H1 (cell line): ENCODE results near the gene GGCX. TPM values are rescaled to one million over a fixed set of nuclear protein-coding genes. Genes with fewer than 3 reads are reported as not detected.

Experiments used
- CBX5 ChIP-seq: fragments of 300-800, 300-1000 bp; sonication (generic); IDR thresholded peaks from 2 replicates; pipeline ENCODE4 v1.7.1; 2016; ENCODE audit warnings: antibody characterized with exemption, low read length, low read depth
- CTCF ChIP-seq, 3 experiments: IDR thresholded peaks; 1 replicate in 2 of 3; 2 replicates in 1 of 3; pipeline versions ENCODE4 v1.5.1 to v1.6.1; 2011; ENCODE audit warnings: low read length in 3 of 3, mild to moderate bottlenecking in 3 of 3, inconsistent platforms in 2 of 3, low read depth in 1 of 3, moderate library complexity in 1 of 3; ENCODE audit not compliant: insufficient read depth in 1 of 3; ENCODE audit errors: control extremely low read depth in 1 of 3
- SAP30 ChIP-seq: fragments of 300-600 bp; sonication (generic); IDR thresholded peaks from 2 replicates; pipeline ENCODE4 v1.7.1; 2012; ENCODE audit warnings: low read length, moderate library complexity, mild to moderate bottlenecking, inconsistent platforms; ENCODE audit not compliant: insufficient read depth, insufficient replicate concordance
- SIN3A ChIP-seq, 2 experiments: IDR thresholded peaks in 1 of 2; conservative IDR thresholded peaks in 1 of 2; 2 replicates each; pipeline ENCODE4 v1.6.1; 2011 to 2012; ENCODE audit warnings: low read length in 2 of 2, improper control_type of control experiment in 1 of 2, low read depth in 1 of 2, mild to moderate bottlenecking in 1 of 2
- SP4 ChIP-seq: IDR thresholded peaks from 2 replicates; pipeline ENCODE4 v1.6.1; 2012; ENCODE audit warnings: low read length, inconsistent platforms
- ZNF274 ChIP-seq: IDR thresholded peaks from 2 replicates; pipeline ENCODE4 v1.7.0; 2012; ENCODE audit warnings: low read length, borderline replicate concordance; ENCODE audit errors: extremely low read depth
- polyA plus RNA-seq, 7 experiments: library from polyadenylated mRNA; depleted of rRNA in 3 of 7; stranded (reverse) in 5 of 7; unstranded in 2 of 7; fragments of >200 nt in 5 of 7; fragments of 200-250 nt in 2 of 7; gene quantifications; 1 replicate in 5 of 7; 2 replicates in 1 of 7; 4 replicates in 1 of 7; pipeline versions ENCODE4 v1.2.1 to v1.2.3, GENCODE V29; 2011 to 2013; ENCODE audit warnings: missing spikeins in 2 of 7, mixed read lengths in 2 of 7
- total RNA-seq: library from RNA; stranded (reverse); fragmentation: NEBNext Ultra II Directional; extraction: Animal tissue kit (Norgen Biotek cat#: 25700); gene quantifications from 2 replicates; pipeline ENCODE4 v1.2.1, GENCODE V29; 2021
- TF ChIP-seq, protein P1 (sequence below): fragments of 300-600 bp; sonication (generic); IDR thresholded peaks from 2 replicates; pipeline ENCODE4 v1.7.1; 2012; ENCODE audit warnings: low read length, moderate library complexity, mild to moderate bottlenecking, inconsistent platforms; ENCODE audit not compliant: insufficient replicate concordance

GGCX gene
- total and polyA plus RNA-seq, 2 of the 8 experiments (the other 6 are each of a cell fraction or from before 2014, with no cell fraction given), result 29.4 to 33.8 TPM

DNA sequence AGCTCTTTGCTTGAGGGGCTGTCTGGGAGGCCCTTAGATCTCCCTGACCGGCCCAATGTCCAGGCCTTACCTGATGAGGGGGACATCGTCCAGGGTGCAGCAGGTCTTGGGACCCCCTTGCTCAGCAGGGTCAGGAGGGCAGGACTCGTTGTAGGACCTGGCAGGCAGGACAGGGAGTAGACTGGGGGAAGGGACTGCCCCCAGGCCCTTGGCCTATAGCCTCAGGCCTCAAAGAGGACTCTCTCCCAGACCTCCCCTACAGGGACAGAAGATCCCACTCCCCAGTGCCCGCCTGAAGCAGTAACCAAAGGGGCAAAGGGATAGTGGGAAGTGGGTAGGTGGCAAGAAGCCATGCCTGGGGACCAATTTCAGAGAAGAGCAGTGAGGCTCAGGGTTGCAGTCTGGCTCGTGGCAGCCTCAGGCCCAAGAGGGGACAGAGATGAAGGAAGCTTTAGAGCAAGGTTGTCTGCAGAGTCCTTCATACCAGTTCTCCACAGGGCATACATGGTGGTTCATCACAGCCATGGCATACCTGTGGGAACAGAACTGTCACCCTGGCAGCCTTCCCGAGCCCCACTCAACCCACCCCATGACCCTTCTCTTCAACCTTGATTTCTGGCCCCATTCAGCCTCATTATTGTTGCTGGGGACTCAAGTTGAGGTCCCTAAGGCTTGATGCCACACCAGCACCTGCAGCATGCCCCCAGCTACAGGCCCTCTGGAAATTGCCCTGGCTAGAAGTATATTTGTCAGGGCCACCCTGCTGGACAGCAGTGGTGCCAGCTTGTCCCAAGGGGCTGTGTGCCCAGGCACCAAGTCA is 39.9 kb upstream of the GGCX start (continued):
- TF ChIP-seq, protein P1, sequence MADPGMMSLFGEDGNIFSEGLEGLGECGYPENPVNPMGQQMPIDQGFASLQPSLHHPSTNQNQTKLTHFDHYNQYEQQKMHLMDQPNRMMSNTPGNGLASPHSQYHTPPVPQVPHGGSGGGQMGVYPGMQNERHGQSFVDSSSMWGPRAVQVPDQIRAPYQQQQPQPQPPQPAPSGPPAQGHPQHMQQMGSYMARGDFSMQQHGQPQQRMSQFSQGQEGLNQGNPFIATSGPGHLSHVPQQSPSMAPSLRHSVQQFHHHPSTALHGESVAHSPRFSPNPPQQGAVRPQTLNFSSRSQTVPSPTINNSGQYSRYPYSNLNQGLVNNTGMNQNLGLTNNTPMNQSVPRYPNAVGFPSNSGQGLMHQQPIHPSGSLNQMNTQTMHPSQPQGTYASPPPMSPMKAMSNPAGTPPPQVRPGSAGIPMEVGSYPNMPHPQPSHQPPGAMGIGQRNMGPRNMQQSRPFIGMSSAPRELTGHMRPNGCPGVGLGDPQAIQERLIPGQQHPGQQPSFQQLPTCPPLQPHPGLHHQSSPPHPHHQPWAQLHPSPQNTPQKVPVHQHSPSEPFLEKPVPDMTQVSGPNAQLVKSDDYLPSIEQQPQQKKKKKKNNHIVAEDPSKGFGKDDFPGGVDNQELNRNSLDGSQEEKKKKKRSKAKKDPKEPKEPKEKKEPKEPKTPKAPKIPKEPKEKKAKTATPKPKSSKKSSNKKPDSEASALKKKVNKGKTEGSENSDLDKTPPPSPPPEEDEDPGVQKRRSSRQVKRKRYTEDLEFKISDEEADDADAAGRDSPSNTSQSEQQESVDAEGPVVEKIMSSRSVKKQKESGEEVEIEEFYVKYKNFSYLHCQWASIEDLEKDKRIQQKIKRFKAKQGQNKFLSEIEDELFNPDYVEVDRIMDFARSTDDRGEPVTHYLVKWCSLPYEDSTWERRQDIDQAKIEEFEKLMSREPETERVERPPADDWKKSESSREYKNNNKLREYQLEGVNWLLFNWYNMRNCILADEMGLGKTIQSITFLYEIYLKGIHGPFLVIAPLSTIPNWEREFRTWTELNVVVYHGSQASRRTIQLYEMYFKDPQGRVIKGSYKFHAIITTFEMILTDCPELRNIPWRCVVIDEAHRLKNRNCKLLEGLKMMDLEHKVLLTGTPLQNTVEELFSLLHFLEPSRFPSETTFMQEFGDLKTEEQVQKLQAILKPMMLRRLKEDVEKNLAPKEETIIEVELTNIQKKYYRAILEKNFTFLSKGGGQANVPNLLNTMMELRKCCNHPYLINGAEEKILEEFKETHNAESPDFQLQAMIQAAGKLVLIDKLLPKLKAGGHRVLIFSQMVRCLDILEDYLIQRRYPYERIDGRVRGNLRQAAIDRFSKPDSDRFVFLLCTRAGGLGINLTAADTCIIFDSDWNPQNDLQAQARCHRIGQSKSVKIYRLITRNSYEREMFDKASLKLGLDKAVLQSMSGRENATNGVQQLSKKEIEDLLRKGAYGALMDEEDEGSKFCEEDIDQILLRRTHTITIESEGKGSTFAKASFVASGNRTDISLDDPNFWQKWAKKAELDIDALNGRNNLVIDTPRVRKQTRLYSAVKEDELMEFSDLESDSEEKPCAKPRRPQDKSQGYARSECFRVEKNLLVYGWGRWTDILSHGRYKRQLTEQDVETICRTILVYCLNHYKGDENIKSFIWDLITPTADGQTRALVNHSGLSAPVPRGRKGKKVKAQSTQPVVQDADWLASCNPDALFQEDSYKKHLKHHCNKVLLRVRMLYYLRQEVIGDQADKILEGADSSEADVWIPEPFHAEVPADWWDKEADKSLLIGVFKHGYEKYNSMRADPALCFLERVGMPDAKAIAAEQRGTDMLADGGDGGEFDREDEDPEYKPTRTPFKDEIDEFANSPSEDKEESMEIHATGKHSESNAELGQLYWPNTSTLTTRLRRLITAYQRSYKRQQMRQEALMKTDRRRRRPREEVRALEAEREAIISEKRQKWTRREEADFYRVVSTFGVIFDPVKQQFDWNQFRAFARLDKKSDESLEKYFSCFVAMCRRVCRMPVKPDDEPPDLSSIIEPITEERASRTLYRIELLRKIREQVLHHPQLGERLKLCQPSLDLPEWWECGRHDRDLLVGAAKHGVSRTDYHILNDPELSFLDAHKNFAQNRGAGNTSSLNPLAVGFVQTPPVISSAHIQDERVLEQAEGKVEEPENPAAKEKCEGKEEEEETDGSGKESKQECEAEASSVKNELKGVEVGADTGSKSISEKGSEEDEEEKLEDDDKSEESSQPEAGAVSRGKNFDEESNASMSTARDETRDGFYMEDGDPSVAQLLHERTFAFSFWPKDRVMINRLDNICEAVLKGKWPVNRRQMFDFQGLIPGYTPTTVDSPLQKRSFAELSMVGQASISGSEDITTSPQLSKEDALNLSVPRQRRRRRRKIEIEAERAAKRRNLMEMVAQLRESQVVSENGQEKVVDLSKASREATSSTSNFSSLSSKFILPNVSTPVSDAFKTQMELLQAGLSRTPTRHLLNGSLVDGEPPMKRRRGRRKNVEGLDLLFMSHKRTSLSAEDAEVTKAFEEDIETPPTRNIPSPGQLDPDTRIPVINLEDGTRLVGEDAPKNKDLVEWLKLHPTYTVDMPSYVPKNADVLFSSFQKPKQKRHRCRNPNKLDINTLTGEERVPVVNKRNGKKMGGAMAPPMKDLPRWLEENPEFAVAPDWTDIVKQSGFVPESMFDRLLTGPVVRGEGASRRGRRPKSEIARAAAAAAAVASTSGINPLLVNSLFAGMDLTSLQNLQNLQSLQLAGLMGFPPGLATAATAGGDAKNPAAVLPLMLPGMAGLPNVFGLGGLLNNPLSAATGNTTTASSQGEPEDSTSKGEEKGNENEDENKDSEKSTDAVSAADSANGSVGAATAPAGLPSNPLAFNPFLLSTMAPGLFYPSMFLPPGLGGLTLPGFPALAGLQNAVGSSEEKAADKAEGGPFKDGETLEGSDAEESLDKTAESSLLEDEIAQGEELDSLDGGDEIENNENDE, result no peak
- TF ChIP-seq SIN3A (conservative IDR thresholded peaks at IDR 0.05 in 1 of 2, IDR thresholded peaks at IDR 0.05 in 1 of 2; ENCODE audit: low read depth in 1 of 2, low read length in 2 of 2) (no peak), SP4 (no peak), CBX5 (no peak), ZNF274 (no peak), SAP30 (no peak), CTCF (IDR thresholded peaks at IDR 0.05; ENCODE audit: control extremely low read depth in 1 of 3, insufficient read depth in 1 of 3, low read depth in 1 of 3, low read length in 3 of 3) (no peak)
